ENCODE measurements around the gene ATG2A. TPM values are rescaled to one million over a fixed set of nuclear protein-coding genes. Genes with fewer than 3 reads are reported as not detected.

The ATG2A gene
- total and polyA plus RNA-seq, 9 of the 15 experiments (the other 6 are each of a cell fraction or from before 2014, with no cell fraction given) = 0.25 to 45.9 (median 5.2) TPM

- TF ChIP-seq ZNF140 (CRISPR knock-in tag; IDR thresholded peaks at IDR 0.05) = no peak
- no peak for TF ChIP-seq MYC (IDR thresholded peaks at IDR 0.05; ENCODE audit: low read depth, low read length)
- TF ChIP-seq MYC (CRISPR knock-in tag; IDR thresholded peaks at IDR 0.05; ENCODE audit: borderline replicate concordance, low read depth) = peak; percentile 70; the same call in 1 of the 2 replicates
- TF ChIP-seq ZBTB9 (CRISPR knock-in tag; IDR thresholded peaks at IDR 0.05) = peak; percentile 76; the same call in 1 of the 2 replicates
- peak; percentile 8 for TF ChIP-seq CTCFL (IDR thresholded peaks at IDR 0.05; ENCODE audit: borderline replicate concordance, insufficient read depth, low read depth, low read length, poor library complexity, severe bottlenecking)
- TF ChIP-seq KAT7 (CRISPR knock-in tag; IDR thresholded peaks at IDR 0.05; ENCODE audit: borderline replicate concordance) = peak; percentile 65; the same call in 1 of the 2 replicates
- peak; percentile 87 for TF ChIP-seq NKRF (IDR thresholded peaks at IDR 0.05; ENCODE audit: borderline replicate concordance)
- TF ChIP-seq MLLT1 (IDR thresholded peaks at IDR 0.05) = peak in 1 of 2 experiments; percentile 42; a peak in 1 of 4 replicates
- TF ChIP-seq RREB1 (CRISPR knock-in tag; IDR thresholded peaks at IDR 0.05) = peak; percentile 75; the same call in 1 of the 2 replicates
- TF ChIP-seq MAX (CRISPR knock-in tag; IDR thresholded peaks at IDR 0.05) = 0 out of 2 replicates have a peak, but pooled peaks have one; percentile 37
Observed at GRCh38 chr11:64878223-64878493, 38.9 kb downstream of the ATG2A start (continued).

Data from K562 (cell line).